Measurements from ENCODE around the gene TCF7. TPM values are rescaled to one million over a fixed set of nuclear protein-coding genes. Genes with fewer than 3 reads are reported as not detected.

Gene TCF7
- polyA plus RNA-seq, 2 of the 4 experiments (the other 2 are of a cell fraction): 2.8 to 10.1 TPM

GRCh38 chr5:134148316-134148715 is 33.8 kb downstream of the TCF7 start:
- Histone ChIP-seq H3K27ac (no peak overlapping the region), H3K4me1 (peaks cover 6% of the 10 kb centered on the region; the same call in 2 of the 3 replicates), H3K4me2 (no peak overlapping the region), H3K9me3 (no peaks in the 10 kb centered on the region), H3K4me3 (no peak overlapping the region)
- FAIRE-seq (no peak), ATAC-seq (no peak), DNase-seq (ENCODE audit: low read depth in 1 of 2, low spot score in 1 of 2) (no peak)
- 56% methylated on average over 2 of the region's 2 CpGs for WGBS (ENCODE audit: missing lambda C conversion rate)
- no peak for TF ChIP-seq MYC (IDR thresholded peaks at IDR 0.05; ENCODE audit: borderline replicate concordance, low read length)
- TF ChIP-seq, protein P1, sequence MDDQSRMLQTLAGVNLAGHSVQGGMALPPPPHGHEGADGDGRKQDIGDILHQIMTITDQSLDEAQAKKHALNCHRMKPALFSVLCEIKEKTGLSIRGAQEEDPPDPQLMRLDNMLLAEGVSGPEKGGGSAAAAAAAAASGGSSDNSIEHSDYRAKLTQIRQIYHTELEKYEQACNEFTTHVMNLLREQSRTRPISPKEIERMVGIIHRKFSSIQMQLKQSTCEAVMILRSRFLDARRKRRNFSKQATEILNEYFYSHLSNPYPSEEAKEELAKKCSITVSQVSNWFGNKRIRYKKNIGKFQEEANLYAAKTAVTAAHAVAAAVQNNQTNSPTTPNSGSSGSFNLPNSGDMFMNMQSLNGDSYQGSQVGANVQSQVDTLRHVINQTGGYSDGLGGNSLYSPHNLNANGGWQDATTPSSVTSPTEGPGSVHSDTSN (IDR thresholded peaks at IDR 0.05): no peak
- TF ChIP-seq ZNF302 (CRISPR knock-in tag; IDR thresholded peaks at IDR 0.05): no peak
- ChIA-PET POLR2A (no interaction called here), CTCF (interaction anchor here (0.7 to 20.9 kb wide), 6 partner anchors 17 to 103 kb away, joined by 4 to 546 read pairs (median 6); no protein-coding TSS in a partner anchor)

GRCh38 chr5:134148986-134149539 is 34.6 kb downstream of the TCF7 start:
- no peak for TF ChIP-seq EP300 (IDR thresholded peaks at IDR 0.05)
- TF ChIP-seq ZSCAN20 (CRISPR knock-in tag; IDR thresholded peaks at IDR 0.05): no peak
- no peak for TF ChIP-seq SMC3 (IDR thresholded peaks at IDR 0.05)
- no peak for TF ChIP-seq TFCP2L1 (CRISPR knock-in tag; IDR thresholded peaks at IDR 0.05)
- TF ChIP-seq KDM5A (IDR thresholded peaks at IDR 0.05): no peak
- DNase-seq (ENCODE audit: low read depth in 1 of 2, low spot score in 1 of 2) (no peak), FAIRE-seq (no peak), ATAC-seq (no peak)
- ChIA-PET POLR2A (no interaction called here), CTCF (interaction anchor here (0.9 to 20.9 kb wide), 6 partner anchors 8 to 140 kb away, joined by 3 to 546 read pairs (median 12); no protein-coding TSS in a partner anchor)
- Histone ChIP-seq H3K27ac (no peak overlapping the region), H3K4me1 (peaks cover 6% of the 10 kb centered on the region; the same call in 2 of the 3 replicates), H3K9me3 (no peaks in the 10 kb centered on the region), H3K4me3 (no peak overlapping the region), H3K4me2 (no peak overlapping the region)
- 90% methylated on average over 6 of the region's 6 CpGs for WGBS (ENCODE audit: missing lambda C conversion rate)

DNA sequence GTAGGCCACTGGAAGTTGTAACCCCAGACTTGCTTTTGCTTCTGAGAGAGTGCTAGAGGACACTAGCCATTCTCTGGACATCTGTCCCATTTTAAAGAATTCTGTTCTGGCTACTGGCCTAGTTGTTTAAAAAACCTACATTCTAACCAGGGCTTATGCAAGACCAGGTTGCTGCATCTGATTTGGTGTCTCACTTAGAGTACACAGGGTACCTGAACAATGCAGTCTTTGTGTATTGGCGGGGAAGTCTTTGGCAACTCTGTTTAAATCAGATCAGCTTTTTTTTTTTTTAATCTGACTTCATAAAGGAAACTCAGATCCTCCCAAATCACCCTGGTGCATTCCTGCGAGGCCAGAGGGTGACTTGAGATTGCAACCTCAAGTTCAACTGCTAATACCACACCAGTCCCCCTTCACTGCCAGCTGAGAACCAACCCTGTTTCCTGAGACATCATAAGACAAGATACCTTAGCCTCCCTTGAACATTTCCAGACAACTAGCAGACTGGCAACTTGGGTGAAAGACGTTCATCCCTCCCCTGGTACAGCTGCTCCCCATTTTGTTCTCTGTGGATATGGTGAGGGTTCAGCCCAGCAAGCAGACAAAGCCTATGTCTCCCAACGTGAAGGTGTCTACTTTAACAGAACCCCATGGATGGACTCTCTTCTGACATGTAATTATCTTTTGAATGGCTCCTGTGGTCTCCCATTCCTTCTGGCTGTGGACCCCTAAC is 35.3 kb downstream of the TCF7 start:
- FAIRE-seq: no peak

GRCh38 chr5:134151723-134152122 is 37.2 kb downstream of the TCF7 start:
- CTCF ChIA-PET: interaction anchor here (1.5 to 20.9 kb wide), 3 partner anchors 50 to 138 kb away, joined by 3 to 546 read pairs (median 14); no protein-coding TSS in a partner anchor
- POLR2A ChIA-PET: no interaction called here
- 92% methylated on average over 3 of the region's 3 CpGs for WGBS (ENCODE audit: missing lambda C conversion rate)
- DNase-seq (ENCODE audit: low read depth in 1 of 2, low spot score in 1 of 2) (no peak), ATAC-seq (no peak), FAIRE-seq (no peak)
- Histone ChIP-seq H3K4me3 (no peak overlapping the region), H3K9me3 (no peaks in the 10 kb centered on the region), H3K4me1 (peaks cover 5% of the 10 kb centered on the region; the same call in 2 of the 3 replicates), H3K27ac (no peak overlapping the region), H3K4me2 (no peak overlapping the region)
- no peak for TF ChIP-seq POLR2A (IDR thresholded peaks at IDR 0.05; ENCODE audit: low read length)
- TF ChIP-seq, protein P2, sequence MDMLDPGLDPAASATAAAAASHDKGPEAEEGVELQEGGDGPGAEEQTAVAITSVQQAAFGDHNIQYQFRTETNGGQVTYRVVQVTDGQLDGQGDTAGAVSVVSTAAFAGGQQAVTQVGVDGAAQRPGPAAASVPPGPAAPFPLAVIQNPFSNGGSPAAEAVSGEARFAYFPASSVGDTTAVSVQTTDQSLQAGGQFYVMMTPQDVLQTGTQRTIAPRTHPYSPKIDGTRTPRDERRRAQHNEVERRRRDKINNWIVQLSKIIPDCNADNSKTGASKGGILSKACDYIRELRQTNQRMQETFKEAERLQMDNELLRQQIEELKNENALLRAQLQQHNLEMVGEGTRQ (IDR thresholded peaks at IDR 0.05): no peak
- no peak for TF ChIP-seq TFCP2L1 (CRISPR knock-in tag; IDR thresholded peaks at IDR 0.05)
- TF ChIP-seq HOXB13 (CRISPR knock-in tag; IDR thresholded peaks at IDR 0.05; ENCODE audit: low read depth): no peak
- TF ChIP-seq FOXS1 (CRISPR knock-in tag; IDR thresholded peaks at IDR 0.05): no peak
- no peak for TF ChIP-seq HOXA7 (CRISPR knock-in tag; IDR thresholded peaks at IDR 0.05)
- TF ChIP-seq BCL3 (IDR thresholded peaks at IDR 0.05): no peak
- no peak for TF ChIP-seq CBX8 (IDR thresholded peaks at IDR 0.05)
- TF ChIP-seq RARB (CRISPR knock-in tag; IDR thresholded peaks at IDR 0.05): no peak

More for the DNA sequence above, 35.3 kb downstream of the TCF7 start:
- TF ChIP-seq TFCP2L1 (CRISPR knock-in tag; IDR thresholded peaks at IDR 0.05) (no peak), POLR2A (IDR thresholded peaks at IDR 0.05; ENCODE audit: low read length) (no peak), HDAC2 (IDR thresholded peaks at IDR 0.05) (no peak), NPAS2 (CRISPR knock-in tag; IDR thresholded peaks at IDR 0.05; ENCODE audit: borderline replicate concordance) (no peak), HOXB5 (CRISPR knock-in tag; IDR thresholded peaks at IDR 0.05) (no peak), ZSCAN20 (CRISPR knock-in tag; IDR thresholded peaks at IDR 0.05) (no peak), CHD2 (IDR thresholded peaks at IDR 0.05; ENCODE audit: low read length, partially characterized antibody) (no peak), NR3C1 (IDR thresholded peaks at IDR 0.05) (no peak), FOSB (CRISPR knock-in tag; IDR thresholded peaks at IDR 0.05) (no peak), CBX2 (IDR thresholded peaks at IDR 0.05; ENCODE audit: borderline replicate concordance, low read depth) (no peak), POLR2AphosphoS2 (conservative IDR thresholded peaks at IDR 0.05; ENCODE audit: low read length) (no peak), HES2 (IDR thresholded peaks at IDR 0.05) (no peak), CEBPB (IDR thresholded peaks at IDR 0.05) (no peak), MAX (IDR thresholded peaks at IDR 0.05) (no peak), HOXB13 (CRISPR knock-in tag; IDR thresholded peaks at IDR 0.05; ENCODE audit: low read depth) (no peak)
- Histone ChIP-seq H3K27ac (no peak overlapping the region), H3K4me1 (peaks cover 6% of the 10 kb centered on the region; the same call in 2 of the 3 replicates), H3K4me3 (no peak overlapping the region), H3K9me3 (no peaks in the 10 kb centered on the region), H3K4me2 (no peak overlapping the region)
- ATAC-seq (no peak), DNase-seq (ENCODE audit: low read depth in 1 of 2, low spot score in 1 of 2) (no peak)
- POLR2A ChIA-PET: no interaction called here
- whole genome bisulfite sequencing (ENCODE audit: missing lambda C conversion rate): 86% methylated on average over 4 of the region's 4 CpGs
- CTCF ChIA-PET: interaction anchor here (0.9 to 20.9 kb wide), 6 partner anchors 9 to 139 kb away, joined by 3 to 546 read pairs (median 4); no protein-coding TSS in a partner anchor
